Measurements from ENCODE around the gene PIP4K2C. TPM values are rescaled to one million over a fixed set of nuclear protein-coding genes. Genes with fewer than 3 reads are reported as not detected.

Gene PIP4K2C
- total RNA-seq, 1 donor from 2014 or later = 28.6 TPM

- peaks cover 19% of the 10 kb centered on the region for H3K4me1 ChIP-seq
- no peak overlapping the region for H3K4me3 ChIP-seq
- H3K9me3 ChIP-seq = no peaks in the 10 kb centered on the region
- DNase-seq = no peak
- no peak for TF ChIP-seq CTCF (IDR thresholded peaks at IDR 0.05)
- peaks cover 4% of the 10 kb centered on the region for H3K27me3 ChIP-seq (ENCODE audit: low read depth)
- intact Hi-C loops (cut with DNase I) = no loop called here
- ATAC-seq = no peak
- peaks cover 55% of the 10 kb centered on the region for H3K36me3 ChIP-seq
- peak overlapping the region; percentile 83 for H3K27ac ChIP-seq
These were observed 12.3 kb downstream of the PIP4K2C start for GRCh38 chr12:57603324-57603723.

- Histone ChIP-seq H3K4me3 (peak overlapping the region; percentile 65), H3K4me1 (peaks cover 19% of the 10 kb centered on the region), H3K27me3 (ENCODE audit: low read depth) (peaks cover 4% of the 10 kb centered on the region), H3K9me3 (no peaks in the 10 kb centered on the region), H3K36me3 (peaks cover 50% of the 10 kb centered on the region), H3K27ac (peak overlapping the region; percentile 83)
- ATAC-seq (peak; percentile 52 to 56), DNase-seq (no peak)
- intact Hi-C loops (cut with DNase I) = no loop called here
- TF ChIP-seq CTCF (IDR thresholded peaks at IDR 0.05) = no peak
These were observed 12.9 kb downstream of the PIP4K2C start for GRCh38 chr12:57603815-57604453.

- peaks cover 44% of the 10 kb centered on the region for H3K36me3 ChIP-seq
- intact Hi-C loops (cut with DNase I) = no loop called here
- no peak for DNase-seq
- H3K27me3 ChIP-seq (ENCODE audit: low read depth) = peaks cover 4% of the 10 kb centered on the region
- H3K9me3 ChIP-seq = no peaks in the 10 kb centered on the region
- TF ChIP-seq CTCF (IDR thresholded peaks at IDR 0.05) = no peak
- peaks cover 19% of the 10 kb centered on the region for H3K4me1 ChIP-seq
- ATAC-seq = peak; percentile 48 to 68
- peak within 1 kb of the TSS; percentile 83 for H3K27ac ChIP-seq
- peak within 1 kb of the TSS; percentile 65 for H3K4me3 ChIP-seq
These were observed 13.5 kb downstream of the PIP4K2C start, which contains the start of gene DTX3 for GRCh38 chr12:57604454-57604991. Gene DTX3, plus strand, starts transcription at chr12:57604824. Its CDS starts 1,694 bp downstream, at chr12:57606518.

GRCh38 chr12:57604992-57605810, 14.2 kb downstream of the PIP4K2C start:
- Histone ChIP-seq H3K4me3 (peak overlapping the region; percentile 65), H3K27me3 (ENCODE audit: low read depth) (peaks cover 4% of the 10 kb centered on the region), H3K9me3 (no peaks in the 10 kb centered on the region), H3K27ac (peak overlapping the region; percentile 83), H3K36me3 (peaks cover 37% of the 10 kb centered on the region), H3K4me1 (peaks cover 19% of the 10 kb centered on the region)
- intact Hi-C loops (cut with DNase I) = no loop called here
- ATAC-seq (peak; percentile 29 to 45), DNase-seq (no peak)
- no peak for TF ChIP-seq CTCF (IDR thresholded peaks at IDR 0.05)

GRCh38 chr12:57605811-57606311, 14.9 kb downstream of the PIP4K2C start:
- H3K4me3 ChIP-seq = peak overlapping the region; percentile 65
- H3K4me1 ChIP-seq = peaks cover 23% of the 10 kb centered on the region
- H3K27ac ChIP-seq = no peak overlapping the region
- DNase-seq (no peak), ATAC-seq (no peak)
- H3K27me3 ChIP-seq (ENCODE audit: low read depth) = peaks cover 4% of the 10 kb centered on the region
- H3K9me3 ChIP-seq = no peaks in the 10 kb centered on the region
- peaks cover 31% of the 10 kb centered on the region for H3K36me3 ChIP-seq
- TF ChIP-seq CTCF (IDR thresholded peaks at IDR 0.05) = no peak
- intact Hi-C loops (cut with DNase I) = no loop called here

Measured in lower lobe of right lung (tissue), 2 donors.